GM20431 (cell line): ENCODE measurements around the gene SMIM28.
"Not testable (repeated sequence)": the region's sequence is repeated elsewhere in the genome, so short reads cannot be mapped to it uniquely, and the experiment has no call there.

Experiments used
- in situ Hi-C: fragments of 300-500 bp; cut with MseI, MboI; formaldehyde crosslinking; loops from one replicate; pipeline ENCODE4 v1.15.0; 2020; ENCODE audit warnings: low sequenced_read_pairs; ENCODE audit not compliant: unreplicated experiment

SMIM28 gene

DNA sequence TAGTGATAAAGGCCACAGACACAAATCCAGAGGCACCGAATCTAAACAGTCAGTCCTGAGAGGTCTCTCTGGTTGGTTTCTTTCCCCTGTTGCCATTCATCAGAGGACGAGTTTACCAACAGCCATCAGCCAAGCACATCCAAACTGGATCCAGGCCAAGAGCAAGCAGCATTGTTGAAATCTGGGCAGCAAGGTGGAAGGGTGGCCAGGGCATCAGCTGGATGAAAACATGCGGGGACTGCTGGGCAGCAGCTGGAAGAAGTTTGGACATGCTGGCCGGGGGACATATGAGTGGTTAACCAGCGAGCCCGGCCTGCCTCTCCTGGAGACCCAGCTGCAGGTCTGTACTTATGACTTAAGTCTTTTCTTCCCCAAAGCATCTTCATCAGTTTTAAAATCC lies at the start of gene SMIM28:
TSS of gene SMIM28 (plus strand) at position 62 of the 400 bp plus-strand sequence. CDS start at position 230, 168 bp downstream.
- in situ Hi-C loops, result no loop called here

DNA sequence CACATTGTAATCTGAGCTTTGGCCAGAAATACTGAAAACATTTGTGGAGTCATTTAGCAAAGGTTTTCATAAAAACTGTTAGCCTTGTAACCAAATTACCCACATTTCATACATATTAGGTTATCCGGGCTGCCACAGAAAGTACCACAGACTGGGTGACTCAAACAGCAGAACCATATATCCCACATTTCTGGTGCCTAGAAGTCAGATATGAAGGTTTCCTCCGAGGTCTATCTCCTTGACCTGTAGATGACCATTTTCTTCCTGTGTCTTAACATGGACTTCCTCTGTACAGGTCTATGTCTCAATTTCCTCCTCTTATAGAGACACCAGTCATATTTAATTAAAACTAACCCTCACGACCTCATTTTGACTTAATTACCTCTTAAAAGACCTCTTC lies 49.5 kb upstream of the SMIM28 start:
- in situ Hi-C loops, result no loop called here

DNA sequence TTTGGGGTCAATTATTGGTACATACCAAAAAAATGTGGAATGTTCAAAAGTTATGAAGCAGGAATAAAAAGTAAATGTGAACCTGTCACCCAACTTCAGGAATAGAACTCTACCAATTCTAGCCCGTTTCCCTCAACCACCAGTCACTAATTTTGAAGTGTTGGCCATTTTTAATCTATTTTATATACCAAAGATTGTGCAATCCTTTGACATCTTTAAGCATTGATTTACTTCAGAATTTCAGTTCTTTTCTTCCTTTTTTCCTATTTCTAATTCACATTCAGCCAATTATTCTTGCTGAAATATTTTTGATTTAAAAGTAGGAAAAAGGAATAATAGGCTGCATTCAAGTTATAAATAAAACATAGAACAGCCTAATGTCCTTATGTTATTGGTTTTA lies 46.9 kb upstream of the SMIM28 start:
- in situ Hi-C loops, result no loop called here

DNA sequence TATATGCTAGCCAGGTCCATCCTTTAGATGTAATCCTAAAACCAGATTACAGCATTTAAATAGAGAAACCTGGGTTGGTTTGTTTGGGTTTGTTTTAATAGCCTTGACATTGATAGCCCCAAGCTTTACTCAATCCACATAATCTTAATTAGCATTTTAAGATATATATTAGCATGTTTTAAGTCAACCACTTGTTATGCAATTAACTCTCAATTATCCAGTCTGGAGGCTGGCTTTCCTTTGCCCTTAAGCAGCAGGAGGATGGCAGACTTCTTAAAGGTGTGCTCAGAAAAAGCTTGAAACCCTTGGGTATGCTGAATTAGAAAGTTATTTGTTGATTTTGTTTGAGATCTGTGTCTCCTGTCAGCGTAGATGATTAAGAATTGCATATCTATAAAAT lies 46.3 kb upstream of the SMIM28 start:
- in situ Hi-C loops, result no loop called here

DNA sequence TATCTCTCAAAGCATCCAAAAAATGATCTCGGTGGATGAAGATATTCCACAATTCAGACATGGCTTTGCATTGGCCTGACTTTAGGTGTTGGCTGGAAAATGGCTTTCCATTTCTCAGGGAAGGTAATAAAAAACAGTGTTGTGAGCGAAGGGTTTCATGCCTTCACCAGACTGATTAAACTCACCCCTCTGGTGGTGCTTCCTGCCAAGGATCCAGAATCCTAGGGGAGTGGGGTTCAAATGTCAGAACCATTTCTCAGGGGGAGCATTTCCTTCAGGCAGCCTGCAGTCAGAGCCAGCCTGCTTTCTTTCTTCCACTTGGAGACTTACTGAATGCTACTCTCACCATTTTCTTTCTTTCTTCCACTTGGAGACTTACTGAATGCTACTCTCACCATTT lies 45.7 kb upstream of the SMIM28 start:
- in situ Hi-C loops, result no loop called here

DNA sequence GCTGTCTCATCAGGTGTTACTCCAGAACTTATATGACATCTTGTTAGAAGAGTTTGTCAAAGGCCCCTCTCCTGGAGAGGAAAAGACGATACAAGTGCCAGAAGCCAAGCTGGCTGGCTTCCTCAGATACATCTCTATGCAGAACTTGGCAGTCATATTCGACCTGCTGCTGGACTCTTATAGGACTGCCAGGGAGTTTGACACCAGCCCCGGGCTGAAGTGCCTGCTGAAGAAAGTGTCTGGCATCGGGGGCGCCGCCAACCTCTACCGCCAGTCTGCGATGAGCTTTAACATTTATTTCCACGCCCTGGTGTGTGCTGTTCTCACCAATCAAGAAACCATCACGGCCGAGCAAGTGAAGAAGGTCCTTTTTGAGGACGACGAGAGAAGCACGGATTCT lies 43.7 kb upstream of the SMIM28 start:
- in situ Hi-C loops, result no loop called here

DNA sequence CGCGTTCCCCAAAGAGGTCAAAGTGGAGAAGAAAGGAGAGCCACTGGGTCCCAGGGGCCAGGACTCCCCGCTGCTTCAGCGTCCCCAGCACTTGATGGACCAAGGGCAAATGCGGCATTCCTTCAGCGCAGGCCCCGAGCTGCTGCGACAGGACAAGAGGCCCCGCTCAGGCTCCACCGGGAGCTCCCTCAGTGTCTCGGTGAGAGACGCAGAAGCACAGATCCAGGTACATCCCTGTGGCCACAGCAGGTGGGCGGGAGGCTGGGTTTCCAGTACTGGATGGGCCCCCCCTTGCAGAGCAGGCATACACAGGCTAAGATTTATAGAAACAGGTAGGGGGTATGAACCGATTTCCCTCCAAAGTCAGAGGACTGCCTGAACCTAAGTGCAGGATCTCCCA lies 42.7 kb upstream of the SMIM28 start:
- in situ Hi-C loops, result no loop called here

DNA sequence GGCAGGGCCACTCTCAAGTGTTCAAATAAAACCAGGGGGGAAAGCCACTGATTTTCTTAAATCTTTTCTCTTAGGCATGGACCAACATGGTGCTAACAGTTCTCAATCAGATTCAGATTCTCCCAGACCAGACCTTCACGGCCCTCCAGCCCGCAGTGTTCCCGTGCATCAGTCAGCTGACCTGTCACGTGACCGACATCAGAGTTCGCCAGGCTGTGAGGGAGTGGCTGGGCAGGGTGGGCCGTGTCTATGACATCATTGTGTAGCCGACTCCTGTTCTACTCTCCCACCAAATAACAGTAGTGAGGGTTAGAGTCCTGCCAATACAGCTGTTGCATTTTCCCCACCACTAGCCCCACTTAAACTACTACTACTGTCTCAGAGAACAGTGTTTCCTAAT lies 41.5 kb upstream of the SMIM28 start:
- in situ Hi-C loops, result no loop called here

DNA sequence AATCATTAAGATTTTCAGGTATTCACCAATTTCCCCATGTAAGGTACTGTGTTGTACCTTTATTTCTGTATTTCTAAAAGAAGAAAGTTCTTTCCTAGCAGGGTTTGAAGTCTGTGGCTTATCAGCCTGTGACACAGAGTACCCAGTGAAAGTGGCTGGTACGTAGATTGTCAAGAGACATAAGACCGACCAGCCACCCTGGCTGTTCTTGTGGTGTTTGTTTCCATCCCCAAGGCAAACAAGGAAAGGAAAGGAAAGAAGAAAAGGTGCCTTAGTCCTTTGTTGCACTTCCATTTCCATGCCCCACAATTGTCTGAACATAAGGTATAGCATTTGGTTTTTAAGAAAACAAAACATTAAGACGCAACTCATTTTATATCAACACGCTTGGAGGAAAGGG lies 40.6 kb upstream of the SMIM28 start:
- in situ Hi-C loops, result no loop called here

DNA sequence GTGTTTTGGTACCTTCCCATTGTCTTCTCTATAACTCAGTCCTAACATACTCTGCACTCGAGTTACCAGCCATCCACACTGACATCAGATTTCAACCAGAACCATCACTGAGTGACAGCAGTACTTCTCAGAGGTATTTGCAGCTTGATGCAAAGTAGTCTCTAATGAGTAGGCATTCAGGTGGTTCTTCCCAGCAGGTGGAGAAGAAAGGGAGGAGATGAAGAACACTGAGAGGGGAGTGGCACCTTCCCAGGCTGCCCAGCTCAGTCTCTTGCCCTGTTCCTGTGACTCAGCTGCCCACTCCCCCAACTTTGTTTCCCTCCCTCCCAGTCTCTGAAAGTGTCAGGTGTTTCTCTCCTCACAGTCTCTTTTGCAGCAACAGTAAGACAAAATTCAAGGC lies 38.7 kb upstream of the SMIM28 start:
- in situ Hi-C loops, result no loop called here

DNA sequence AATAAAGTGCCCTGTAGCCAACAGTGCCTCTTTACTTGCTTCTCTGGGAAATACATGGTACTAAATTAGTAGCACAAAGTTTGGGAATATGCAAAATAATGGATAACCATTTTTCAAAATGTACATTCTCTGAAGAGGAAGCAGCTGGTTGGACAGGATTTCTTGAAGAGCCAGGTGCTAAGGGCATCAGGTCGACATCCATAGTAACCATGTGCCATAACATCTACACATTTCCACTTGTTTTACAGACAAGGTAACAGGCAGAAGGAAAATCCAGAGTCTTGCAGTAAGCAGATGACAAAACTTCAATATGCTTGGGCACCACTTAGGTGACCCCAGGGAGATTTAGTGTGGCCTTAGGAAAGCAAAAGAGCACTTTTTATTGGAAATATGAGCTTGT lies 36.5 kb upstream of the SMIM28 start:
- in situ Hi-C loops, result no loop called here

DNA sequence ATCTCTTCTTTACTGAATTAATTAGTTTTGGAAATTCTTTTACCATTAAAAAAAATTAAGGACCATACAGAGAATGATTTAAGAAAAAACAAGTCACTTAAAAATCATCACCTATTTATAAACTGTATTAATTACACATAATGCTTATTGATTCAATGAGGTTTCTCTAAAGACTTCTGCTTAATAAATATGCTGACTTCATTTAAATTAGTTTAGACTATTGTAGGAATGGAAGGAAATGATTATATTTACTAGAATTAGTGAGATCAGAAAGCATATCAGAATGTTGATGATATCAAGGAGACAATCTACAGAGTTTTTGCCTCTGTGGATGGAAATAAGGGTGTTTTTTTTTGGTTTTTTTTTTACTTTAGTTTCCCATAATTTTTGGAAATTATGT lies 34.6 kb upstream of the SMIM28 start:
- in situ Hi-C loops, result no loop called here

DNA sequence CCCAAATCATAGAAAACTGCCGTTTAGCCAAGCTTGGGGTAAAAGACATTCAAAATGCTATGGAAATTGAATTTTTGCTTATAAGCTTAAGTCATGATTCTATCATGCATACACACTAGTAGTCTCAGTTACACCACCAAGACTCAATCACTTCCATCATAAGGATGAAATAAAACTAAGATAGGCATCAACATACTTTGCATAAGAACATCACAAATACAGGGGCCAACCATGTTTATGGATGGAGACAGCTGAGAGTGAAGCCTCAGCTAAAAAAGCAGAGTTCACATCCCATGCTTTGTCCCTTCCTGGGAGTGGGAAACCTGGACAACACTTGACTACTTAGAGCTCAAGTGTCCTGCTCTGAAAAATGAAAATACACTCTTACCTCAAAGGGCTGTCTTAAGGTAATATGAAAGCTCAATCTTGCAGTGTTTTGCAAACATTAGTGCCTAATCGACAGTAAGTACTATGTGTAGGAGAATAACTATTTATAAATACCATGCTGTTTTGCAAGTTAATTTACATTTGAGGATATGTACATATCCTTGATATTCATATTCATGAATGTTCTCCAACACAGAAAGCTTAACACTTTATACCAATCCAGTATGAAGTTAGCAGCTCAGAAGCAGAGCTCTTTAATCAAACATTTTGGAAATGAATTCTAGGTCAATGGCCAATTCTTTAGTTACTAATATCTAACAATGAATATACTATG lies 32.0 kb upstream of the SMIM28 start:
- in situ Hi-C loops, result no loop called here

DNA sequence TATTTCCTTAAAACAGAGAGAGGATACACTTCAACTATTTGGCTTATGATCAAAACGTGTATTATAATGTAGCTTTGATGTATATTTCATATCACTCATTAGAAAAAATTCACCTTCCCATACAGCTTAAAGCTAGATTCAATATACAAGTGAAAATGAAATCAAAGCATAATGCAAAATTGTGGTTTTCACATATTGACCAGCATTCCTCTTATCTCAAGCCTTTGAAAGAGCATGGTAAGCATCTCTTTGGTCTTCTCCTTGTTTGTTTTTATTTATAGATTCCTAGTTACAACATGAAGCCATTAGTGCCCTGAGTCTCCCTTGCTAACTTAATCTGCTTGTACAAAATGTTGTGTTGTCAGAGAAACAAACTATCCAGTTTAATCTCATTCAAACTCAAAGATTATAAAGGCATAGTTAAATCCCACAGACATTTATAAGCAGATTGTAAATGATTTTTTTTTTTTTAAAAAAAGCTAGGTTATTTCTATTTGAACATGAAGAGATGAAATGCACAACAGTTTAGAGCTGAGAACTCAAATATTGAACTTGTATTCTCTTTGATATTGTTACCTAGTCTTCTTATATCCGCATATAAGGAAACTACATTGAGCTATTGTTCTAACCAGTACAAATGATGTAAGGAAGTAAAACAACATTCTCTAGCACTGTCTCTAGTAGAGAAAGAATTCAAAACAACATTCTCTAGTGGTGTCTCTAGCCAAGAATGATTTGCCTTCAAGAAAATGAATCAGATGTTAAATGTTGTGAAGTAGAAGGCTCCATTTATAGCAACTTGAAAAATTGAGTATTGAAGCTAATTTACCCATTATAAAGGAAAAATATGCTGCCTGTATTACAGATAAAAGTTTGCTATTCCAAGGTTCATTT lies 31.2 kb upstream of the SMIM28 start:
- in situ Hi-C loops, result no loop called here

DNA sequence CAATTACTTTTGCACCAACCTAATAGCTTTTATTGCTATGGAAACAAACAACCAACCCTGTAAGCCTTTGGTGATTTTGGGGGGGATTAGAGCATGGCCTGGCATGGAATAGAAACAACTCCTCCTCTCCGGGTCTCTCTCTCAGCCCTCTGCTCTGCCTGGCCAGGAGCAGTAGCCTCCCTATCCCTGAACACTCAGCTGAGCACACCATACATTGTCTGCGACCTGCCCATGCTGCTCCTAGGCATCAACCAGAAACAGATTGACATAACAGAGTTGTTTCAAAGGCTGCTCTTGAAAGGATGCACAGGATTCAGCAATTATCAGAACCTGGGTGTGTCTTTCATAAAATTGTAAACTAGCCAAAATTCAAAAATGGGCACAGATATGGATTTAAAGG lies 29.8 kb upstream of the SMIM28 start:
- in situ Hi-C loops, result no loop called here

DNA sequence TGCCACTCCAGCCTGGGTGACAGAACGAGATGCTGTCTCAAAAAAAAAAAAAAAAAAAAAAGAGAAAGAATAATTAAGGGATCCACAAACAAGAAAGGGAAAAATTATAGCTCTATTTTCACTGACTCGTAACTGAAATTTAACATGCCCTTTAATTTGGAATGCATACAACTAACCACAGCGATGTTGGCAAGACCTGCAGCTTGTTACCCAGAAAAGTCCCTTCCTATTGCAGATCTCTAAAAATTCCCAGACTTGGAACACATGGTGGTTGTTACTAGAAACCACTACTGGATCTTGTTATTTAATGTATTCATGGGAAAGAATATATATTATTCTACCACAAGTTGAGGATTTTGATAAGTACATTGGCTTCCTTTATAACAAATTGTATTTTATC lies 27.8 kb upstream of the SMIM28 start:
- in situ Hi-C loops, result no loop called here

DNA sequence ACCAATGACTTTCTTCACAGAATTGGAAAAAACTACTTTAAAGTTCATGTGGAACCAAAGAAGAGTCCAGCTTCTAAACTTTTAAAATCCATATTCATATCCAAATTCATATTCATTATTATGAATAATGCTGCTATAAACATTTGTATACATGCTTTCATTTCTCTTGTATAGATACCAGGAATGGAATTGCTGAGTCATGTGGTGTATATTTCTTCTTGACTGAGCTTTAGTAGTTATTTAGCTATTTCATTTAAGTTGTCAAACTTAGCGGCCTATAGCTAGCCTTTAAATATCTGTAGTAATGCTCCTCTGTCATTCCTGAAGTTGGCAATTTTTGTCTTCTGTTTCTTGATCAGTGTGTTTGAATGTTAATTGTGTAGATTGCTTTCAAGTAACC lies 19.8 kb upstream of the SMIM28 start:
- in situ Hi-C loops, result no loop called here

DNA sequence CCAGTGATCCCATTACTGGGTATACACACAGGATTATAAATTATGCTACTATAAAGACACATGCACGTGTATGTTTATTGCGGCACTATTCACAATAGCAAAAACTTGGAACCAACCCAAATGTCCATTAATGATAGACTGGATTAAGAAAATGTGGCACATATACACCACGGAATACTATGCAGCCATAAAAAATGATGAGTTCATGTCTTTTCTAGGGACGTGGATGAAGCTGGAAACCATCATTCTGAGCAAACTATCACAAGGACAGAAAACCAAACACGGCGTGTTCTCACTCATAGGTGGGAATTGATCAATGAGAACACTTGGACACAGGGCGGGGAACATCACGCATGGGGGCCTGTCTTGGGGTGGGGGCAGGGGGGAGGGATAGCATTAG lies 9.0 kb upstream of the SMIM28 start:
- in situ Hi-C loops, result not testable (repeated sequence)

DNA sequence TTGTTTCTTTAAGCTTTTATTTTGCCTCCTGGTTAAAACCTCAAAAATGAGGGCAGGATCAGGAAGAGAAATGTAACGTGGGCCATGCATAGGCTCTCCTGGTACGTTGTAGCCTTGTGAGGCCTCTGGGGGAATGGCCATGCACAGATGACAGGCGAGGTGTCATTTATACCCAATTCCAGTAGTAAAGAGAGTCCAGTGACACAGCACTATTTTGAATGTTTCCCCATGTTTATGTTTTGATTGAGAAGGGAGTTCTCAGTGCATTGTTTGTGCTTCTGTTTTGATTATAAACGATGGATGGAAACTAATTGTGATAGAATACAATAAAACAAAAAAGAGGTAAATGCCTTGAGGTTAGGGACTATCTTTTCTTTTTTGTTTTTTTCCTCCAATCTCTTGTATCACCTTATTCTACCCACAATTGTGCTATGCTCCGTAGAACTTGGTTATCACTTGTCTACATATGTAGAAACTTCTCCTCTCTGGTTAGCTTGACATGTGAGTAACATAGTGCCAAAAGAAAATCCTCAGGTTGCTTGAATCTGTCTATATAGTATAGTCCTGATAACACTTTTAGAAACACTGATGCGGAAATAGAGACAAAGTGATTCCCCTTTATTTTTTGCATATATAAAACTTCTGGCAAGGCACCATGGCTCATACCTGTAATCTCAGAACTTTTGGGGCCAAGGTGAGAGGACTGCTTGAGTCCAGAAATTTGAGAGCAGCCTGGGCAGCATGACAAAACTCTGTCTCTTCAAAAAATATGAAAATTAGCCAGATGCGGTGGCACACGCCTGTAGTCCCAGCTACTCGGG lies 6.9 kb upstream of the SMIM28 start:
- in situ Hi-C loops, result no loop called here

DNA sequence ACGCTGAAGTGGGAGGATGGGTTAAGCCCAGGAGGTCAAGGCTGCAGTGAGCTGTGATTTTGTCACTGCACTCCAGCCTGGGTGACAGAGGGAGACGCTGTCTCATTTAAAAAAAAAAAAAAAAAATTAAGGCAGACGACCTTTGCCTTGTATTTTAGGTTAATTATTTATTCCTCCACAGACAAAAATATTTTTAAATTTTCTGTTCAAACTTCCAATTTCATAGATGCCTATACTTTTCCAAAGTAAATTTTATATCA lies 6.3 kb upstream of the SMIM28 start:
- in situ Hi-C loops, result no loop called here

DNA sequence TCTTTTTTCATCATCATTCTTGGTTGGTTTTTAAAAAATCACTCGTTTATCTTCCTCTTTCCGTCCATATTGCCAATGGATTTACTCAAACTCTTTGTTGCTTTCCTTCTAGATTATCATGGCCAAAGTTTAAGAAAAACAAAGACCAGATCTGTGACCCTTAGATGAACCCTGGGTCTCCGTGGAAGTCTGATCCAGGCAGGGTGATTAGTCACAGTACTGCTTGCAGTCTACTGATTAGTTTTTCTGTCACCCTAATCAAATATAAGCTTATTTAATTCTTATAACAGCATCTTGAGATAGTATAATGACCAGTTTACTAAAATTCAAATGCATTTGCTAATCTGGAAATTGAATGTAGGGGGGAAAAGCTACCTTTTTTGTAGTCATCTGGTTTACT lies 6.0 kb upstream of the SMIM28 start:
- in situ Hi-C loops, result no loop called here
